Stimulated activated CD8-positive, alpha-beta memory T cell treated with anti-CD3 and anti-CD28 coated beads, Interleukin-7, amount 100 ng/mL, for 48 hours (primary cell): ENCODE results near the gene S100A2.

ENCODE experiments used
- DNase-seq, 2 donors: peaks; one replicate each; pipeline ENCODE4 v3.0.0-alpha.2; 2020; ENCODE audit warnings: low read depth in 1 of 2; ENCODE audit errors: extremely low read depth in 1 of 2

The S100A2 gene

DNA sequence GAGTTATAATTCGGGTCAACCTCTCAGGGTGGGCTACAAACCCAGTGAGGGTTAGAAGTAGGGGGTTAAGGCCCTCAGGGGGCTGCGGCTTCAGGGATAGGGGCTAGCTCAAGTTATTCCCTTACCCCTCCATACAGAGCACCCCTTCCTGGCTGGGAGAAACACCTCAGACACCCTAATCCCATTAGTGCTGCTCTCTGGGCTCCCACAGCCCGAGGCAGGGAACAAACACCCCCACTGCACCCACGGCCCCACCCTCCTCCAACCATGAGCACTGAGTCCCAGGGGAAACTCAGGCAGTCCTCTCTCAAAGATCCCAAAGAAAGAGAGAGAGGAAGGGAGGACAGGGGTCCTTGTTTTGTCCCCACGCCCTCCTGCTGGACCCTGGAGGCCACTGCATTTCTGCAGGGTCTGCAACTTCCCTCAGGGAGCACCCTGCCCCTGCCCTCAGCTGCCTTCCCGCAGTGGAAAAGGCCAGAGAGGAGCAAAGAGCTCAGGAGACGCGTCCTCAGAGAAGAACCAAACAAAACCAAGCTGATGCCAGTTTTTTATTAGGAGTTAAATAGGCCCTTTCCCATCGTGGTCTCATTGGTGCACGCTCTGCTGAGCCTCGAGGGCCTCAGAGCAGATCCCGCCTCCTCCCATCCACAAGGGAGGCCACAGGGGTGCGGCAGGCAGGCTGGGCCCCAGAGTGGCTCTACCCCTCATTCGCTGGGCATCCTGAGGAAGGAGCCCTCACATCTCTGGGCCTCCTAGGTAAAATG, 18.7 kb downstream of the S100A2 start:
- no peak for DNase-seq

DNA sequence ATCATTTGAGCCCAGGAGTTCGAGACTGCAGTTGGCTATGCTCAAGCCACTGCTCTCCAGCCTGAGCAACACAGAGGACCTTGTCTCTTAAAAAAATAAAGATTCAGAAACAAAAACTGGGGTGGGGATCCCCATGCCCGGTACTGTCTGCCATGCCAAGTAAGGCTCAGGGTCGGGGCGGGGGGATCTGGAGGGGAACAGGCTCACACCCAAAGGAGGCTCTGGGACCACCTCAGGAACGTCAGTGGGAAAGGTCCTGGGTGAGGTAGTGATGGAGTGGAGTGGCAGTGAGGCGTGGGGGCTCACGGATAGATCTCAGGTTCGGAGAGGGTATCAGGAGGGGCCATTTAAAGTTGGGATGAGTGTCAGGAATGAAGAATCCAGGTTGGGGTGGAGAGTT, 19.3 kb downstream of the S100A2 start:
- no peak for DNase-seq

DNA sequence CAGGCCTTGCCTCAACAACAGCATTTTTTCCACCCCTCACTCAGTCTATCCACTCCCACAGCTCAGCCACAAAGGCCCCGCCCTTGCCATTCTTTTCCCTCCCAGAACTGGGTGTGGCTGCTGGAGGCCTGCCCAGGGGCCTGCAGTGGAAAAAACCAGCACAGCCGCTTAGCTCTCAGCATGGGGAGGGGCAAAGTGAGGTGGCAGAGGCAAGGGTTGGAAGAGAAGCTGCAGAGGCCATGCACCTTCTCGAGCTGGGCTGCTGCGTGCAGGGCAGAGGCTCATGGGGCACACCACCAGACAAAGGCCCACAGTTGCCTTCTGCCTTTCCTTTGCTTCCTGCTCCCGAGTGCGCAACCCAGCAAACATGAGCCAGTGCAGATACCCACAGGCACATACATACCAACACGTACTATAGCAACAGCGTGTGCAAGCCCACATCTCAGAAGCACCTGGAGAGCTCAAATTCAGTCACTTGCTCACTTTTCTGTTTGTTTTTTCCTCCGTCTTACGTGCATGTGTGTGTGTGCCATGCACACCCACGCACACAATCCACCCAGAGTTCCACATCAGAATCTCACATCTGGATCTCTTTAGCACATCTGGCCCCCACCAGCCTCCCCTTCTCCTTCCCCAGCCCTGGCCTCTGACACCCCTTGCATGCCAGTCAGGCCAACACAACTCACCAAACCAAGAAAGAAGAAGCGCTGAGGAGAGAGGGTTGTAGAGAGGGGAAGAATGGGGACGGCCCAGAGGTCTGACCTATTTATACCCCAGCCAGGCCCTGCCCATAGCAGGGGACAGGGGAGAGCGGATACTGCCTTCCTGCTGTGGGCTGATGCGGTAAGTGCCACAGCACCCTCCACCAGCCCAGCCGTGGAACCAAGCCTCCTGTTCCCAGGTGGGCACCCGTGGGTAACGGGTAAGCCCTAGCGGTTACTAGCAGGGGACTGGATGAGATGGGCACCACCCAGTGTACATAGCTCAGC, 20.3 kb downstream of the S100A2 start, which contains the start of gene S100A4:
Gene S100A4 (minus strand): TSS at position 740 of the 989 bp plus-strand sequence. CDS start 1,012 bp downstream, outside the sequence.
- peak; percentile 82 to 95 for DNase-seq

DNA sequence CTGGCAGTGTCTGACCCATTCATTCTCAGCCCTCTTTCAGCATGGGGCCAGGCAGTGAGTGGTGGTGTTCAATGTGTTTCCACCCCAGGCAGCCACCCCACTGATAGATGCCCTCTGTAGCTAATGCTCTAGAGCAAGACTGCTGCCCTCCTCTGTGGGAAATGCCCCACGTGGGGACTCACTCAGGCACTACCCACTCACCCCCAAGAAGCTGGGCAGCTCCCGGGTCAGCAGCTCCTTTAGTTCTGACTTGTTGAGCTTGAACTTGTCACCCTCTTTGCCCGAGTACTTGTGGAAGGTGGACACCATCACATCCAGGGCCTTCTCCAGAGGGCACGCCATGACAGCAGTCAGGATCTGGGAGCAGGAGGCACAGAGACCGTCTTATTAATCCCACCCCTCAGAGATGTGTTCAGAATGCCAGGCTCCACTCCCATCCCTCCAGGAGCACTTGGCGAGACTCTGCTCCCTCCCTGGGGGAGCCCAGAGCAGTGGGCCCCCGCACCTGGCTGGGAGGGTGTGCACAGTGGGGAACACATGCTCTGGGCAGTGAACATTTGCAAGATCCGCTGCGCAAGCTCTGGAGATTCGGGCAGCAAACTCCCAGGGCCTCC, 21.1 kb downstream of the S100A2 start:
- DNase-seq, result no peak

- DNase-seq, result no peak
Measured at GRCh38 chr1:153543736-153544135, 21.9 kb downstream of the S100A2 start.

- no peak for DNase-seq
Measured at GRCh38 chr1:153542956-153543711, 22.5 kb downstream of the S100A2 start.

DNA sequence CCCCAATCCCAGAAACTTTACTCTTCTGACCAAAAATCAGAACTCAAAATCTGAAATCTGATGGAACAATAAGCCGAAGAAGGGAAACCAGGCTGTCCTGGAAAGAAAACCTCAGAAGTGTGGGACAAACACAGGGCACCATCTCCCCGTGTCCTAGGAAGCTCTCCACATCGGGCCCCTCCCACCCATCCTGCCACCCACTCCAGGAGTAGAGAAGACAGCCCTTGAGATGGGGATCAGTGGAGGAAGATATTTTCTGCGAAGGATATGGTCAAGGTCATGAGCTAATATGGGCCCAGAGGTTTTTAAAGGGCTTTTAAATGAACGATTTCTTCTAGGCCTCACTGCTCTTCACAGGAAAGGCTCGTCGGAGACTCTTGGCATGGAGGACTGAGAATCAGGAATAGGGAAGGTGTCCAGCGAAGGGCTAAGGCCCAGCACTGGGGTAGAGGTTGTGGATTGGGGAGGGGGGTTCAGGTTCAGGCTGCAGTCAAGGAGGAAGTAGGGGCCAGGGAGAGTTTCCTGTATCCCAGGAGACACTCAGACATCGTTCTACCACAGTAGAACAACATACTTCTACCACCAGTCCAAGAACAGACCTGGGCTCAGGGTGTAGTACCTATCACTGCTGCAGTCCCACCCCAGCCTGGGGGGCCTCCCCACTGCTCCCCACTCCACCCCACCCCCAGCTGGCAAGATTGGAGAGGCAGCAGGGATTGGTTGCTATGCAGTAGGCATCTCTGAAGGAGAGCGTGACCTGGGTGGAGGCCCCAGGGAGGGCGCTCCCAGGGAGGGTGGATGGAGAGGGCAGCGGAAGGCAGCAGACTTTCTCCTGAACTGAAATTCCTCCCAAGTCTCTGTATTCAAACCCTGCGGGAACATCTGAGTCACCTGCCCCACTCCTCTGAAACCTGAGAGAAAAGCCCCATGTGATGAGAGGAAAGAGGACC, 23.7 kb downstream of the S100A2 start:
- no peak for DNase-seq

GRCh38 chr1:153540394-153541361, 25.0 kb downstream of the S100A2 start, which contains the start of gene S100A5:
S100A5 (minus strand) TSS chr1:153540934; CDS start chr1:153540191, 743 bp downstream.
- DNase-seq, result no peak

GRCh38 chr1:153539395-153540093, 26.1 kb downstream of the S100A2 start:
- DNase-seq, result no peak

- no peak for DNase-seq
Measured at GRCh38 chr1:153538315-153538821, 27.3 kb downstream of the S100A2 start.

DNA sequence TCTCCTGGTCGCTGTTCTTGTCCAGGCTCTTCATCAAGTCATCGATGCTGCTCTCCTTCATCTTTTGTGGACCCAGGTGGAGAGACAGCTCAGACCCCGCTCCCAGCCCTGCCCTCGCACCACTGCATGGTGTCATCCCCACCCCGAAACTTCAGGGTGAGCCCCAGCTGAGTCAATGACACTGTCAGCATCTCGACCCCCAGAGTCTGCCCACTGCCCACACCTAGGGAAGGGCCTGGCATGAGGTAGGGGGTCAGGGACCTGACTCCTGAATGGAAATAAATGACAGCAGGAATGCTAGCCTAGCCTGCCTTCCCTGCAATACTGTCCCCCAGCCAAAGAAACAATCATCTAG, 28.3 kb downstream of the S100A2 start:
- no peak for DNase-seq

- no peak for DNase-seq
Measured at GRCh38 chr1:153536671-153537375, 28.8 kb downstream of the S100A2 start.

- DNase-seq, result peak; percentile 69 to 85
Measured at GRCh38 chr1:153536012-153536670, 29.5 kb downstream of the S100A2 start.

DNA sequence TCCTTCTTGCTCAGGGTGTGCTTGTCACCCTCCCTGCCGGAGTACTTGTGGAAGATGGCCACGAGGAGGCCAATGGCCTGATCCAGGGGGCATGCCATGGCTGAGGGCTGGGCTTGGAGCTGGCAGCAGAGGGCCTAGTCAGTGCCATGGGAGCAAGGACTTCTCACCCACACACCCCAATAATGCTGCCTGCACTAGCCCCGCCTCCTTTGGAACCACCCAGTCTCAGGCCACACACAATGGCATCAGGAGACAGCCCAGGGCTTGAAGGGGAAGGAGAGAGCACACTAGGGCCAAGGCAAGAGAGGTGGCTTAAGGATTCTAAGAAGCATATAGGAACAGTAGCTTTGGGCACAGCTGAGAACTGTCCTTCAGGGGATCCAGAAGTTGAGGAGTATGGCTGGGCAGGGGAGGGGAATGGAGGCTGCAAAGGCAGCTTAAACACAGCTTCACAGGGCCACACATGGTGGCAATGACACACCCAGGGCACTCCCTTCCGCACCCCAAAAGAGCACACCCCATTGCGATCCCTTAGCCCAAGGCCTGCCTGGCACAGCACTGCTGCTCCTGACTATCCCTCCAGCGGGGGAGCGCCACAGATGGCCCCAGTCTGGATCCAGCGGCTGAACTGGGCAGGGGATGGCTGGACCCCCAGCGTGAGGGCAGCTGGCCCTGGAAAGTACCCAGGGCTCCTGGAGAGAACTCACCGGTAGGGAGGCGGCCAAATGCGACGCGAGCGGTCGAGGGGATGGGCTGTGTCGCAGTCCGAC, 30.2 kb downstream of the S100A2 start, which contains the start of gene S100A6:
Gene S100A6 (minus strand): TSS at position 750 of the 770 bp plus-strand sequence. CDS start 652 bp downstream, at position 98.
- DNase-seq, result no peak

- no peak for DNase-seq
Measured at GRCh38 chr1:153534925-153535241, 30.8 kb downstream of the S100A2 start.
